H9 (cell line): ENCODE data around the gene GDAP1L1. TPM values are rescaled to one million over a fixed set of nuclear protein-coding genes. Genes with fewer than 3 reads are reported as not detected.

Source experiments
- DNase-seq: peaks from one replicate; pipeline ENCODE4 v3.0.0-alpha.2; 2017
- H2AFZ ChIP-seq: one replicate; pipeline ENCODE4 v1.6.1; 2013; ENCODE audit warnings: mild to moderate bottlenecking, low read length, control low read depth, moderate library complexity
- H2AK5ac ChIP-seq: 2 replicates; pipeline ENCODE4 v1.6.1; 2013; ENCODE audit warnings: low read length, control low read depth, mixed read lengths; ENCODE audit not compliant: insufficient read length
- H2BK120ac ChIP-seq: one replicate; pipeline ENCODE4 v1.6.1; 2013; ENCODE audit warnings: low read depth, mild to moderate bottlenecking, low read length, control low read depth, inconsistent platforms; ENCODE audit not compliant: poor library complexity, severe bottlenecking
- H2BK12ac ChIP-seq: 2 replicates; pipeline ENCODE4 v1.6.1; 2013; ENCODE audit warnings: low read length, control low read depth, mixed read lengths, low read depth; ENCODE audit not compliant: insufficient read length
- H2BK15ac ChIP-seq: 2 replicates; pipeline ENCODE4 v1.6.1; 2013; ENCODE audit warnings: low read depth, low read length, control low read depth
- H2BK20ac ChIP-seq: one replicate; pipeline ENCODE4 v1.6.1; 2013; ENCODE audit warnings: low read depth, mild to moderate bottlenecking, low read length, control low read depth, inconsistent platforms; ENCODE audit not compliant: poor library complexity, severe bottlenecking
- H2BK5ac ChIP-seq: 2 replicates; pipeline ENCODE4 v1.6.1; 2013; ENCODE audit warnings: low read length, control low read depth, mixed read lengths; ENCODE audit not compliant: insufficient read length
- H3K14ac ChIP-seq: 2 replicates; pipeline ENCODE4 v1.6.1; 2013; ENCODE audit warnings: low read length, control low read depth; ENCODE audit not compliant: insufficient read depth
- H3K18ac ChIP-seq: 2 replicates; pipeline ENCODE4 v1.6.1; 2013; ENCODE audit warnings: low read depth, mild to moderate bottlenecking, mixed read lengths, low read length, control low read depth; ENCODE audit not compliant: insufficient read length
- H3K23ac ChIP-seq: 2 replicates; pipeline ENCODE4 v1.6.1; 2013; ENCODE audit warnings: low read length, control low read depth, mixed read lengths, low read depth; ENCODE audit not compliant: insufficient read length
- H3K23me2 ChIP-seq: 2 replicates; pipeline ENCODE4 v1.6.1; 2013; ENCODE audit warnings: low read depth, mild to moderate bottlenecking, mixed read lengths, low read length, control low read depth; ENCODE audit not compliant: insufficient read length, poor library complexity, severe bottlenecking
- H3K27ac ChIP-seq: 2 replicates; pipeline ENCODE4 v1.5.1; 2013; ENCODE audit warnings: low read length, control low read depth, mixed read lengths, low read depth; ENCODE audit not compliant: insufficient read length
- H3K27me3 ChIP-seq: 2 replicates; pipeline ENCODE4 v1.6.1; 2013; ENCODE audit warnings: low read length, control low read depth, inconsistent platforms; ENCODE audit not compliant: insufficient read depth
- H3K4ac ChIP-seq: 2 replicates; pipeline ENCODE4 v1.6.1; 2013; ENCODE audit warnings: low read depth, mild to moderate bottlenecking, control low read depth, inconsistent platforms, low read length, moderate library complexity
- H3K4me1 ChIP-seq: 2 replicates; pipeline ENCODE4 v1.6.1; 2013; ENCODE audit warnings: low read length, control low read depth, inconsistent platforms; ENCODE audit not compliant: insufficient read depth
- H3K4me2 ChIP-seq: 2 replicates; pipeline ENCODE4 v1.6.1; 2013; ENCODE audit warnings: low read length, control low read depth, mixed read lengths; ENCODE audit not compliant: insufficient read length, insufficient read depth
- H3K56ac ChIP-seq: 2 replicates; pipeline ENCODE4 v1.6.1; 2013; ENCODE audit warnings: low read depth, mild to moderate bottlenecking, mixed read lengths, low read length, control low read depth; ENCODE audit not compliant: insufficient read length
- H3K79me1 ChIP-seq: 2 replicates; pipeline ENCODE4 v1.6.1; 2013; ENCODE audit warnings: low read depth, mild to moderate bottlenecking, moderate library complexity, low read length, control low read depth, inconsistent platforms; ENCODE audit not compliant: insufficient read depth, poor library complexity, severe bottlenecking
- H3K79me2 ChIP-seq: 2 replicates; pipeline ENCODE4 v1.6.1; 2013; ENCODE audit warnings: low read length, control low read depth, inconsistent platforms; ENCODE audit not compliant: insufficient read depth
- H3K9ac ChIP-seq: 2 replicates; pipeline ENCODE4 v1.6.1; 2013; ENCODE audit warnings: low read length, control low read depth, mixed read lengths; ENCODE audit not compliant: insufficient read length; ENCODE audit errors: extremely low read depth
- H3K9me3 ChIP-seq: one replicate; pipeline ENCODE4 v1.6.1; 2013; ENCODE audit warnings: low read depth, low read length, inconsistent platforms; ENCODE audit not compliant: control insufficient read depth
- H3T11ph ChIP-seq: one replicate; pipeline ENCODE4 v1.6.1; 2013; ENCODE audit warnings: mild to moderate bottlenecking, low read length, control low read depth, inconsistent platforms
- H4K20me1 ChIP-seq: one replicate; pipeline ENCODE4 v1.6.1; 2013; ENCODE audit not compliant: control insufficient read depth, insufficient read length, insufficient read depth
- H4K5ac ChIP-seq: 2 replicates; pipeline ENCODE4 v1.6.1; 2013; ENCODE audit warnings: low read depth, mild to moderate bottlenecking, mixed read lengths, low read length, control low read depth; ENCODE audit not compliant: insufficient read length
- H4K8ac ChIP-seq: replicated peaks from 2 replicates; pipeline ENCODE4 v1.6.1; 2013; ENCODE audit warnings: low read length, control low read depth, mixed read lengths, low read depth; ENCODE audit not compliant: insufficient read length
- H4K91ac ChIP-seq: 2 replicates; pipeline ENCODE4 v1.6.1; 2013; ENCODE audit warnings: low read depth, mild to moderate bottlenecking, moderate library complexity, mixed read lengths, low read length, control low read depth; ENCODE audit not compliant: insufficient read length
- H3K27ac Mint-ChIP-seq, 3 experiments: 2 replicates in 2 of 3; 3 replicates in 1 of 3; pipeline ENCODE4 v1.8.0; 2020 to 2021; ENCODE audit warnings: mixed read lengths in 3 of 3, mild to moderate bottlenecking in 1 of 3, moderate library complexity in 1 of 3
- H3K27me3 Mint-ChIP-seq: 2 replicates; pipeline ENCODE4 v1.8.0; 2021; ENCODE audit warnings: low read depth, mild to moderate bottlenecking, moderate library complexity, mixed read lengths
- H3K36me3 Mint-ChIP-seq, 3 experiments: 2 replicates in 2 of 3; 3 replicates in 1 of 3; pipeline ENCODE4 v1.8.0; 2020 to 2021; ENCODE audit warnings: low read depth in 3 of 3, mixed read lengths in 3 of 3; ENCODE audit not compliant: insufficient read depth in 1 of 3
- H3K4me1 Mint-ChIP-seq, 2 experiments: 2 replicates each; pipeline ENCODE4 v1.8.0; 2020; ENCODE audit warnings: mixed read lengths in 2 of 2
- H3K4me3 Mint-ChIP-seq, 2 experiments: 2 replicates in 1 of 2; 3 replicates in 1 of 2; pipeline ENCODE4 v1.8.0; 2020 to 2021; ENCODE audit warnings: mild to moderate bottlenecking in 2 of 2, mixed read lengths in 2 of 2, moderate library complexity in 1 of 2
- H3K9me3 Mint-ChIP-seq, 2 experiments: 2 replicates in 1 of 2; 3 replicates in 1 of 2; pipeline ENCODE4 v1.8.0; 2020; ENCODE audit warnings: mild to moderate bottlenecking in 2 of 2, mixed read lengths in 2 of 2, moderate library complexity in 1 of 2
- WGBS: extraction: QIAGEN DNeasy Blood & Tissue Kit; methylation state at CpG from one replicate; pipeline ENCODE4 v1.1.7; 2013; ENCODE audit warnings: missing lambda C conversion rate, low lambda C conversion rate, mixed read lengths; ENCODE audit not compliant: insufficient read length; ENCODE audit errors: extremely low coverage; 5-methylcytosine and 5-hydroxymethylcytosine counted together
- total RNA-seq: library from RNA; stranded (reverse); gene quantifications from 2 replicates; pipeline ENCODE4 v1.2.1, GENCODE V29; 2021
- TF ChIP-seq, protein P1 (sequence below): fragments of 200-600 bp; sonication (generic); conservative IDR thresholded peaks from 3 replicates; pipeline ENCODE4 v1.8.0; 2021; ENCODE audit warnings: antibody characterized with exemption, mild to moderate bottlenecking

The GDAP1L1 gene
- total RNA-seq, 1 experiment from 2014 or later: 5.9 TPM

- no peaks in the 10 kb centered on the region for H3K79me2 ChIP-seq
- no peak overlapping the region for H2BK15ac ChIP-seq
- H2AK5ac ChIP-seq: no peak overlapping the region
- Mint-ChIP-seq H3K36me3 (no peaks in the 10 kb centered on the region), H3K4me3 (no peak overlapping the region), H3K27me3 (no peaks in the 10 kb centered on the region; the same call in 1 of the 2 replicates), H3K4me1 (peaks cover 15 to 19% of the 10 kb centered on the region in 2 experiments), H3K27ac (no peak overlapping the region), H3K9me3 (no peaks in the 10 kb centered on the region)
- no peak overlapping the region for H3K14ac ChIP-seq
- no peak overlapping the region for H2BK120ac ChIP-seq
- H3K4ac ChIP-seq: no peak overlapping the region
- DNase-seq: no peak
- WGBS: no CpG with 5 or more reads among the region's 1 CpG
- H3T11ph ChIP-seq: no peak overlapping the region
- H3K27ac ChIP-seq: no peak overlapping the region
- no peak overlapping the region for H3K23ac ChIP-seq
- no peaks in the 10 kb centered on the region for H3K4me1 ChIP-seq
- TF ChIP-seq, protein P1, sequence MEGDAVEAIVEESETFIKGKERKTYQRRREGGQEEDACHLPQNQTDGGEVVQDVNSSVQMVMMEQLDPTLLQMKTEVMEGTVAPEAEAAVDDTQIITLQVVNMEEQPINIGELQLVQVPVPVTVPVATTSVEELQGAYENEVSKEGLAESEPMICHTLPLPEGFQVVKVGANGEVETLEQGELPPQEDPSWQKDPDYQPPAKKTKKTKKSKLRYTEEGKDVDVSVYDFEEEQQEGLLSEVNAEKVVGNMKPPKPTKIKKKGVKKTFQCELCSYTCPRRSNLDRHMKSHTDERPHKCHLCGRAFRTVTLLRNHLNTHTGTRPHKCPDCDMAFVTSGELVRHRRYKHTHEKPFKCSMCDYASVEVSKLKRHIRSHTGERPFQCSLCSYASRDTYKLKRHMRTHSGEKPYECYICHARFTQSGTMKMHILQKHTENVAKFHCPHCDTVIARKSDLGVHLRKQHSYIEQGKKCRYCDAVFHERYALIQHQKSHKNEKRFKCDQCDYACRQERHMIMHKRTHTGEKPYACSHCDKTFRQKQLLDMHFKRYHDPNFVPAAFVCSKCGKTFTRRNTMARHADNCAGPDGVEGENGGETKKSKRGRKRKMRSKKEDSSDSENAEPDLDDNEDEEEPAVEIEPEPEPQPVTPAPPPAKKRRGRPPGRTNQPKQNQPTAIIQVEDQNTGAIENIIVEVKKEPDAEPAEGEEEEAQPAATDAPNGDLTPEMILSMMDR: no peak
- H2BK12ac ChIP-seq: no peak overlapping the region
- no peak overlapping the region for H2BK20ac ChIP-seq
- H3K56ac ChIP-seq: no peak overlapping the region
- no peak overlapping the region for H3K18ac ChIP-seq
- no peak overlapping the region for H4K8ac ChIP-seq
- H3K4me2 ChIP-seq: no peak overlapping the region
- no peaks in the 10 kb centered on the region for H3K9me3 ChIP-seq
- H4K5ac ChIP-seq: no peak overlapping the region
- no peaks in the 10 kb centered on the region for H4K20me1 ChIP-seq
- H4K91ac ChIP-seq: no peak overlapping the region
- no peaks in the 10 kb centered on the region for H3K79me1 ChIP-seq
- no peak overlapping the region for H3K9ac ChIP-seq
- H2AFZ ChIP-seq: no peak overlapping the region
- no peak overlapping the region for H2BK5ac ChIP-seq
- H3K27me3 ChIP-seq: no peaks in the 10 kb centered on the region
- H3K23me2 ChIP-seq: no peaks in the 10 kb centered on the region
These were observed 8.8 kb downstream of the GDAP1L1 start for GRCh38 chr20:44255942-44256341.
